H9 (cell line): ENCODE results near the gene TCEAL7. TPM values are rescaled to one million over a fixed set of nuclear protein-coding genes. Genes with fewer than 3 reads are reported as not detected.

Experiments used
- DNase-seq: peaks from one replicate; pipeline ENCODE4 v3.0.0-alpha.2; 2017
- H2AFZ ChIP-seq: one replicate; pipeline ENCODE4 v1.6.1; 2013; ENCODE audit warnings: mild to moderate bottlenecking, low read length, control low read depth, moderate library complexity
- H2AK5ac ChIP-seq: 2 replicates; pipeline ENCODE4 v1.6.1; 2013; ENCODE audit warnings: low read length, control low read depth, mixed read lengths; ENCODE audit not compliant: insufficient read length
- H2BK120ac ChIP-seq: one replicate; pipeline ENCODE4 v1.6.1; 2013; ENCODE audit warnings: low read depth, mild to moderate bottlenecking, low read length, control low read depth, inconsistent platforms; ENCODE audit not compliant: poor library complexity, severe bottlenecking
- H2BK12ac ChIP-seq: 2 replicates; pipeline ENCODE4 v1.6.1; 2013; ENCODE audit warnings: low read length, control low read depth, mixed read lengths, low read depth; ENCODE audit not compliant: insufficient read length
- H2BK15ac ChIP-seq: 2 replicates; pipeline ENCODE4 v1.6.1; 2013; ENCODE audit warnings: low read depth, low read length, control low read depth
- H2BK20ac ChIP-seq: one replicate; pipeline ENCODE4 v1.6.1; 2013; ENCODE audit warnings: low read depth, mild to moderate bottlenecking, low read length, control low read depth, inconsistent platforms; ENCODE audit not compliant: poor library complexity, severe bottlenecking
- H2BK5ac ChIP-seq: 2 replicates; pipeline ENCODE4 v1.6.1; 2013; ENCODE audit warnings: low read length, control low read depth, mixed read lengths; ENCODE audit not compliant: insufficient read length
- H3K14ac ChIP-seq: 2 replicates; pipeline ENCODE4 v1.6.1; 2013; ENCODE audit warnings: low read length, control low read depth; ENCODE audit not compliant: insufficient read depth
- H3K18ac ChIP-seq: 2 replicates; pipeline ENCODE4 v1.6.1; 2013; ENCODE audit warnings: low read depth, mild to moderate bottlenecking, mixed read lengths, low read length, control low read depth; ENCODE audit not compliant: insufficient read length
- H3K23ac ChIP-seq: 2 replicates; pipeline ENCODE4 v1.6.1; 2013; ENCODE audit warnings: low read length, control low read depth, mixed read lengths, low read depth; ENCODE audit not compliant: insufficient read length
- H3K23me2 ChIP-seq: 2 replicates; pipeline ENCODE4 v1.6.1; 2013; ENCODE audit warnings: low read depth, mild to moderate bottlenecking, mixed read lengths, low read length, control low read depth; ENCODE audit not compliant: insufficient read length, poor library complexity, severe bottlenecking
- H3K27ac ChIP-seq: 2 replicates; pipeline ENCODE4 v1.5.1; 2013; ENCODE audit warnings: low read length, control low read depth, mixed read lengths, low read depth; ENCODE audit not compliant: insufficient read length
- H3K27me3 ChIP-seq: 2 replicates; pipeline ENCODE4 v1.6.1; 2013; ENCODE audit warnings: low read length, control low read depth, inconsistent platforms; ENCODE audit not compliant: insufficient read depth
- H3K4ac ChIP-seq: 2 replicates; pipeline ENCODE4 v1.6.1; 2013; ENCODE audit warnings: low read depth, mild to moderate bottlenecking, control low read depth, inconsistent platforms, low read length, moderate library complexity
- H3K4me1 ChIP-seq: 2 replicates; pipeline ENCODE4 v1.6.1; 2013; ENCODE audit warnings: low read length, control low read depth, inconsistent platforms; ENCODE audit not compliant: insufficient read depth
- H3K4me2 ChIP-seq: 2 replicates; pipeline ENCODE4 v1.6.1; 2013; ENCODE audit warnings: low read length, control low read depth, mixed read lengths; ENCODE audit not compliant: insufficient read length, insufficient read depth
- H3K56ac ChIP-seq: 2 replicates; pipeline ENCODE4 v1.6.1; 2013; ENCODE audit warnings: low read depth, mild to moderate bottlenecking, mixed read lengths, low read length, control low read depth; ENCODE audit not compliant: insufficient read length
- H3K79me1 ChIP-seq: 2 replicates; pipeline ENCODE4 v1.6.1; 2013; ENCODE audit warnings: low read depth, mild to moderate bottlenecking, moderate library complexity, low read length, control low read depth, inconsistent platforms; ENCODE audit not compliant: insufficient read depth, poor library complexity, severe bottlenecking
- H3K79me2 ChIP-seq: 2 replicates; pipeline ENCODE4 v1.6.1; 2013; ENCODE audit warnings: low read length, control low read depth, inconsistent platforms; ENCODE audit not compliant: insufficient read depth
- H3K9ac ChIP-seq: 2 replicates; pipeline ENCODE4 v1.6.1; 2013; ENCODE audit warnings: low read length, control low read depth, mixed read lengths; ENCODE audit not compliant: insufficient read length; ENCODE audit errors: extremely low read depth
- H3K9me3 ChIP-seq: one replicate; pipeline ENCODE4 v1.6.1; 2013; ENCODE audit warnings: low read depth, low read length, inconsistent platforms; ENCODE audit not compliant: control insufficient read depth
- H3T11ph ChIP-seq: one replicate; pipeline ENCODE4 v1.6.1; 2013; ENCODE audit warnings: mild to moderate bottlenecking, low read length, control low read depth, inconsistent platforms
- H4K20me1 ChIP-seq: one replicate; pipeline ENCODE4 v1.6.1; 2013; ENCODE audit not compliant: control insufficient read depth, insufficient read length, insufficient read depth
- H4K5ac ChIP-seq: 2 replicates; pipeline ENCODE4 v1.6.1; 2013; ENCODE audit warnings: low read depth, mild to moderate bottlenecking, mixed read lengths, low read length, control low read depth; ENCODE audit not compliant: insufficient read length
- H4K8ac ChIP-seq: replicated peaks from 2 replicates; pipeline ENCODE4 v1.6.1; 2013; ENCODE audit warnings: low read length, control low read depth, mixed read lengths, low read depth; ENCODE audit not compliant: insufficient read length
- H4K91ac ChIP-seq: 2 replicates; pipeline ENCODE4 v1.6.1; 2013; ENCODE audit warnings: low read depth, mild to moderate bottlenecking, moderate library complexity, mixed read lengths, low read length, control low read depth; ENCODE audit not compliant: insufficient read length
- H3K27ac Mint-ChIP-seq, 3 experiments: 2 replicates in 2 of 3; 3 replicates in 1 of 3; pipeline ENCODE4 v1.8.0; 2020 to 2021; ENCODE audit warnings: mixed read lengths in 3 of 3, mild to moderate bottlenecking in 1 of 3, moderate library complexity in 1 of 3
- H3K27me3 Mint-ChIP-seq: 2 replicates; pipeline ENCODE4 v1.8.0; 2021; ENCODE audit warnings: low read depth, mild to moderate bottlenecking, moderate library complexity, mixed read lengths
- H3K36me3 Mint-ChIP-seq, 3 experiments: 2 replicates in 2 of 3; 3 replicates in 1 of 3; pipeline ENCODE4 v1.8.0; 2020 to 2021; ENCODE audit warnings: low read depth in 3 of 3, mixed read lengths in 3 of 3; ENCODE audit not compliant: insufficient read depth in 1 of 3
- H3K4me1 Mint-ChIP-seq, 2 experiments: 2 replicates each; pipeline ENCODE4 v1.8.0; 2020; ENCODE audit warnings: mixed read lengths in 2 of 2
- H3K4me3 Mint-ChIP-seq, 2 experiments: 2 replicates in 1 of 2; 3 replicates in 1 of 2; pipeline ENCODE4 v1.8.0; 2020 to 2021; ENCODE audit warnings: mild to moderate bottlenecking in 2 of 2, mixed read lengths in 2 of 2, moderate library complexity in 1 of 2
- H3K9me3 Mint-ChIP-seq, 2 experiments: 2 replicates in 1 of 2; 3 replicates in 1 of 2; pipeline ENCODE4 v1.8.0; 2020; ENCODE audit warnings: mild to moderate bottlenecking in 2 of 2, mixed read lengths in 2 of 2, moderate library complexity in 1 of 2
- WGBS: extraction: QIAGEN DNeasy Blood & Tissue Kit; methylation state at CpG from one replicate; pipeline ENCODE4 v1.1.7; 2013; ENCODE audit warnings: missing lambda C conversion rate, low lambda C conversion rate, mixed read lengths; ENCODE audit not compliant: insufficient read length; ENCODE audit errors: extremely low coverage; 5-methylcytosine and 5-hydroxymethylcytosine counted together
- total RNA-seq: library from RNA; stranded (reverse); gene quantifications from 2 replicates; pipeline ENCODE4 v1.2.1, GENCODE V29; 2021
- TF ChIP-seq, protein P1 (sequence below): fragments of 200-600 bp; sonication (generic); conservative IDR thresholded peaks from 3 replicates; pipeline ENCODE4 v1.8.0; 2021; ENCODE audit warnings: antibody characterized with exemption, mild to moderate bottlenecking

Gene TCEAL7
- total RNA-seq, 1 experiment from 2014 or later: 2.7 TPM

DNA sequence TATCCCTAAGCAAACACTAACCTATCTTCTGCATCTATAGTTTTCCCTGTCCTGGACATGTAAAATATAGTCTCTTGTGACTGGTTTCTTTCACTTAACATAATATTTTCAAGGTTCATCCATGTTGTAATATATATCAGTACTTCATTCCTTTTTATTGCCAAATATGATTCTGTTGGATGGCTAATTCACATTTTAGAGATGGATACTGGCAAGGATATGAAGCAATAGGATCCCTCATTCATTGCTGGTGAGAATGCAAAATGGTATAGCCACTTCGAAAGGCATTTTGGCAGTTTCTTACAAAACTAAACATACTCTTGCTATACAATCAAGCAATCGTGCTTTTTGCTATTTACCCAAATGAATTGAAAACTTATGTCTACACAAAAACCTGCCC is 33.0 kb downstream of the TCEAL7 start:
- peaks cover 19 to 21% of the 10 kb centered on the region in 2 experiments for H3K4me1 Mint-ChIP-seq
- Histone ChIP-seq H3K27me3 (no peaks in the 10 kb centered on the region), H4K8ac (no peak overlapping the region), H3K9me3 (no peaks in the 10 kb centered on the region), H2BK5ac (no peak overlapping the region), H3K4me2 (no peak overlapping the region), H2BK12ac (no peak overlapping the region), H2BK120ac (no peak overlapping the region), H4K20me1 (no peaks in the 10 kb centered on the region), H3K79me2 (no peaks in the 10 kb centered on the region), H3K9ac (no peak overlapping the region), H3T11ph (no peak overlapping the region), H3K23ac (no peak overlapping the region), H3K14ac (no peak overlapping the region), H3K4me1 (peaks cover 9% of the 10 kb centered on the region; the same call in 1 of the 2 replicates), H3K23me2 (no peaks in the 10 kb centered on the region), H3K27ac (no peak overlapping the region), H4K91ac (no peak overlapping the region), H2AFZ (no peak overlapping the region), H2BK20ac (no peak overlapping the region), H2BK15ac (no peak overlapping the region), H4K5ac (no peak overlapping the region), H3K56ac (no peak overlapping the region), H3K79me1 (no peaks in the 10 kb centered on the region), H2AK5ac (no peak overlapping the region), H3K18ac (no peak overlapping the region), H3K4ac (no peak overlapping the region)
- H3K4me3 Mint-ChIP-seq: no peak overlapping the region
- H3K27ac Mint-ChIP-seq: no peak overlapping the region
- TF ChIP-seq, protein P1, sequence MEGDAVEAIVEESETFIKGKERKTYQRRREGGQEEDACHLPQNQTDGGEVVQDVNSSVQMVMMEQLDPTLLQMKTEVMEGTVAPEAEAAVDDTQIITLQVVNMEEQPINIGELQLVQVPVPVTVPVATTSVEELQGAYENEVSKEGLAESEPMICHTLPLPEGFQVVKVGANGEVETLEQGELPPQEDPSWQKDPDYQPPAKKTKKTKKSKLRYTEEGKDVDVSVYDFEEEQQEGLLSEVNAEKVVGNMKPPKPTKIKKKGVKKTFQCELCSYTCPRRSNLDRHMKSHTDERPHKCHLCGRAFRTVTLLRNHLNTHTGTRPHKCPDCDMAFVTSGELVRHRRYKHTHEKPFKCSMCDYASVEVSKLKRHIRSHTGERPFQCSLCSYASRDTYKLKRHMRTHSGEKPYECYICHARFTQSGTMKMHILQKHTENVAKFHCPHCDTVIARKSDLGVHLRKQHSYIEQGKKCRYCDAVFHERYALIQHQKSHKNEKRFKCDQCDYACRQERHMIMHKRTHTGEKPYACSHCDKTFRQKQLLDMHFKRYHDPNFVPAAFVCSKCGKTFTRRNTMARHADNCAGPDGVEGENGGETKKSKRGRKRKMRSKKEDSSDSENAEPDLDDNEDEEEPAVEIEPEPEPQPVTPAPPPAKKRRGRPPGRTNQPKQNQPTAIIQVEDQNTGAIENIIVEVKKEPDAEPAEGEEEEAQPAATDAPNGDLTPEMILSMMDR: no peak
- peaks cover 0 to 69% of the 10 kb centered on the region in 2 experiments; a peak in 2 of 5 replicates for H3K9me3 Mint-ChIP-seq
- no CpG with 5 or more reads among the region's 2 CpGs for WGBS
- no peaks in the 10 kb centered on the region for H3K27me3 Mint-ChIP-seq
- peaks cover 0 to 7% (median 5%) of the 10 kb centered on the region in 3 experiments; a peak in 2 of 7 replicates for H3K36me3 Mint-ChIP-seq
- no peak for DNase-seq
